A549 treated with Hydrocortisone at 1 μM for 4 hours (cell line): ENCODE results near the gene PDE6A. TPM values are rescaled to one million over a fixed set of nuclear protein-coding genes. Genes with fewer than 3 reads are reported as not detected.

ENCODE experiments used
- total RNA-seq: library from RNA; stranded (reverse); fragments of 200-300 nt; extraction: Qiagen RNA extraction; gene quantifications from 5 replicates; pipeline ENCODE4 v1.2.3, GENCODE V29; 2022

Gene PDE6A
- 0.22 to 0.32 TPM (median 0.25 TPM) in 5 replicates for total RNA-seq

GRCh38 chr5:149944666-149945065 is at the start of gene PDE6A:
TSS of gene PDE6A (minus strand) at chr5:149944793. CDS start at chr5:149944673, 120 bp downstream.

GRCh38 chr5:149960272-149961185 is 15.9 kb upstream of the PDE6A start, which contains the start of gene SLC26A2:
TSS of gene SLC26A2 (plus strand) at chr5:149960758. CDS start at chr5:149977653, 16,895 bp downstream.

Other genes with a start within 250 kb of the PDE6A start
- gene PPARGC1B, start 214.5 kb downstream of the PDE6A start, total RNA-seq: 4.9 to 7.7 TPM (median 6.5 TPM) in 5 replicates
- gene SLC26A2, start 16.0 kb upstream of the PDE6A start, total RNA-seq: 43.7 to 85.4 TPM (median 65.0 TPM) in 5 replicates
- gene TIGD6, start 55.9 kb upstream of the PDE6A start, total RNA-seq: 4.7 to 5.6 TPM (median 5.2 TPM) in 5 replicates
- 31.8 to 37.3 TPM (median 33.2 TPM) in 5 replicates for gene HMGXB3, start 55.9 kb upstream of the PDE6A start, total RNA-seq
- gene CSF1R, start 141.8 kb upstream of the PDE6A start, total RNA-seq: 0.10 to 0.23 TPM (median 0.20 TPM) in 5 replicates
- 0.18 to 0.74 TPM (median 0.36 TPM) in 5 replicates for gene PDGFRB, start 211.1 kb upstream of the PDE6A start, total RNA-seq
- not detected in 5 replicates for gene CDX1, start 222.0 kb upstream of the PDE6A start, total RNA-seq
- gene SLC6A7, start 245.3 kb upstream of the PDE6A start, total RNA-seq: 0.02 TPM in 1 of 5 replicates, not detected in the others